H1 (cell line): ENCODE measurements around the gene CADM1. TPM values are rescaled to one million over a fixed set of nuclear protein-coding genes. Genes with fewer than 3 reads are reported as not detected.

Experiments used
- polyA plus RNA-seq, 7 experiments: library from polyadenylated mRNA; depleted of rRNA in 3 of 7; stranded (reverse) in 5 of 7; unstranded in 2 of 7; fragments of >200 nt in 5 of 7; fragments of 200-250 nt in 2 of 7; gene quantifications; 1 replicate in 5 of 7; 2 replicates in 1 of 7; 4 replicates in 1 of 7; pipeline versions ENCODE4 v1.2.1 to v1.2.3, GENCODE V29; 2011 to 2013; ENCODE audit warnings: missing spikeins in 2 of 7, mixed read lengths in 2 of 7
- total RNA-seq: library from RNA; stranded (reverse); fragmentation: NEBNext Ultra II Directional; extraction: Animal tissue kit (Norgen Biotek cat#: 25700); gene quantifications from 2 replicates; pipeline ENCODE4 v1.2.1, GENCODE V29; 2021
- TF ChIP-seq, protein P1 (sequence below), 3 experiments: IDR thresholded peaks; 1 replicate in 2 of 3; 2 replicates in 1 of 3; pipeline versions ENCODE4 v1.5.1 to v1.6.1; 2011; ENCODE audit warnings: low read length in 3 of 3, mild to moderate bottlenecking in 3 of 3, inconsistent platforms in 2 of 3, low read depth in 1 of 3, moderate library complexity in 1 of 3; ENCODE audit not compliant: insufficient read depth in 1 of 3; ENCODE audit errors: control extremely low read depth in 1 of 3

The CADM1 gene
- total and polyA plus RNA-seq, 2 of the 8 experiments (the other 6 are each of a cell fraction or from before 2014, with no cell fraction given) = 8.3 to 25.3 TPM

DNA sequence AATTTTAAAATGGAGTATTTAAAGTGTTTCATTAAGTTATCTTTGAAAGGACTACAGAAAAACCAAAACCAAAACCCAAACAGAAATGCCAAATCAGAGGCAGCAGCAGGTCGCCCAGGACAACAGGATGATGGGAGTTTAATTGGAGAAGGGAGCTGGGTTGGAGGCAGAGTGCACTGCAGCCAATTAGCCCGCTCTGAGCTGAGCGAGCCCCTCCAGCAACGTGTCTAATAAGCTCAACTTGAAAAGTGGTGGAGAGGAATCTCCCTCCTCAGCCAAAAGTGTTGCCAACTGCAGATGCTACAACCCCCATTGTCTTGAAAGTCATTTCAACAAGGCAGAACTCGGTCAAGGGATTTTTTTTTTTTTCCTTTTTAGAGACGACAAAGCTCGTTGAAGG, 323.9 kb downstream of the CADM1 start (continued):
- TF ChIP-seq, protein P1, sequence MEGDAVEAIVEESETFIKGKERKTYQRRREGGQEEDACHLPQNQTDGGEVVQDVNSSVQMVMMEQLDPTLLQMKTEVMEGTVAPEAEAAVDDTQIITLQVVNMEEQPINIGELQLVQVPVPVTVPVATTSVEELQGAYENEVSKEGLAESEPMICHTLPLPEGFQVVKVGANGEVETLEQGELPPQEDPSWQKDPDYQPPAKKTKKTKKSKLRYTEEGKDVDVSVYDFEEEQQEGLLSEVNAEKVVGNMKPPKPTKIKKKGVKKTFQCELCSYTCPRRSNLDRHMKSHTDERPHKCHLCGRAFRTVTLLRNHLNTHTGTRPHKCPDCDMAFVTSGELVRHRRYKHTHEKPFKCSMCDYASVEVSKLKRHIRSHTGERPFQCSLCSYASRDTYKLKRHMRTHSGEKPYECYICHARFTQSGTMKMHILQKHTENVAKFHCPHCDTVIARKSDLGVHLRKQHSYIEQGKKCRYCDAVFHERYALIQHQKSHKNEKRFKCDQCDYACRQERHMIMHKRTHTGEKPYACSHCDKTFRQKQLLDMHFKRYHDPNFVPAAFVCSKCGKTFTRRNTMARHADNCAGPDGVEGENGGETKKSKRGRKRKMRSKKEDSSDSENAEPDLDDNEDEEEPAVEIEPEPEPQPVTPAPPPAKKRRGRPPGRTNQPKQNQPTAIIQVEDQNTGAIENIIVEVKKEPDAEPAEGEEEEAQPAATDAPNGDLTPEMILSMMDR (IDR thresholded peaks at IDR 0.05; ENCODE audit: control extremely low read depth in 1 of 3, insufficient read depth in 1 of 3, low read depth in 1 of 3, low read length in 3 of 3) = no peak
- TF ChIP-seq, all 59 proteins: peak for 0
